Astrocyte (in vitro differentiated cells and primary cell): ENCODE data around the gene KRTAP20-1. TPM values are rescaled to one million over a fixed set of nuclear protein-coding genes. Genes with fewer than 3 reads are reported as not detected.

Experiments used
- DNase-seq: peaks from one replicate; pipeline ENCODE4 v3.0.0-alpha.2; 2010; ENCODE audit warnings: low read depth
- FAIRE-seq: peaks from 2 replicates; lab custom pipeline; 2011; peaks lifted over from hg19 to GRCh38; lab: Jason Lieb, UNC
- H2AFZ ChIP-seq: 2 replicates; pipeline ENCODE4 v1.6.0; 2012; ENCODE audit warnings: low read depth, low read length, inconsistent platforms
- H3K27ac ChIP-seq: 2 replicates; pipeline ENCODE4 v1.5.1; 2011; ENCODE audit warnings: low read depth, low read length, inconsistent platforms
- H3K27me3 ChIP-seq: 2 replicates; pipeline ENCODE4 v1.6.0; 2011; ENCODE audit warnings: low read length, inconsistent platforms; ENCODE audit not compliant: insufficient read depth
- H3K36me3 ChIP-seq: 2 replicates; pipeline ENCODE4 v1.5.1; 2011; ENCODE audit warnings: low read length, inconsistent platforms; ENCODE audit not compliant: insufficient read depth
- H3K4me1 ChIP-seq: 2 replicates; pipeline ENCODE4 v1.5.1; 2011; ENCODE audit warnings: low read length, inconsistent platforms; ENCODE audit not compliant: insufficient read depth
- H3K4me2 ChIP-seq: 2 replicates; pipeline ENCODE4 v1.6.0; 2012; ENCODE audit warnings: low read length, inconsistent platforms
- H3K4me3 ChIP-seq: 2 replicates; pipeline ENCODE4 v1.5.1; 2011; ENCODE audit warnings: low read depth, mild to moderate bottlenecking, low read length, inconsistent platforms; ENCODE audit not compliant: insufficient read depth
- H3K79me2 ChIP-seq: 2 replicates; pipeline ENCODE4 v1.6.0; 2012; ENCODE audit warnings: mild to moderate bottlenecking, low read length, inconsistent platforms; ENCODE audit not compliant: insufficient read depth
- H3K9ac ChIP-seq: 2 replicates; pipeline ENCODE4 v1.6.0; 2012; ENCODE audit warnings: mild to moderate bottlenecking, low read length, inconsistent platforms
- H3K9me3 ChIP-seq: 2 replicates; pipeline ENCODE4 v1.5.1; 2012; ENCODE audit warnings: low read depth, mild to moderate bottlenecking, low read length, inconsistent platforms; ENCODE audit not compliant: insufficient read depth
- H4K20me1 ChIP-seq: 2 replicates; pipeline ENCODE4 v1.6.0; 2012; ENCODE audit warnings: low read length, inconsistent platforms; ENCODE audit not compliant: insufficient read depth
- H3K27ac Mint-ChIP-seq: one replicate; pipeline ENCODE4 v1.8.0; 2021; ENCODE audit warnings: mild to moderate bottlenecking, mixed read lengths; ENCODE audit not compliant: unreplicated experiment
- H3K27me3 Mint-ChIP-seq: one replicate; pipeline ENCODE4 v1.8.0; 2021; ENCODE audit warnings: low read depth, mixed read lengths; ENCODE audit not compliant: unreplicated experiment
- H3K36me3 Mint-ChIP-seq: one replicate; pipeline ENCODE4 v1.8.0; 2021; ENCODE audit warnings: low read depth, mixed read lengths; ENCODE audit not compliant: unreplicated experiment
- H3K4me1 Mint-ChIP-seq: one replicate; pipeline ENCODE4 v1.8.0; 2021; ENCODE audit warnings: low read depth, mixed read lengths; ENCODE audit not compliant: unreplicated experiment
- H3K4me3 Mint-ChIP-seq: one replicate; pipeline ENCODE4 v1.8.0; 2021; ENCODE audit warnings: mild to moderate bottlenecking, moderate library complexity, mixed read lengths; ENCODE audit not compliant: unreplicated experiment
- H3K9me3 Mint-ChIP-seq: one replicate; pipeline ENCODE4 v1.8.0; 2021; ENCODE audit warnings: mild to moderate bottlenecking, mixed read lengths; ENCODE audit not compliant: unreplicated experiment
- EZH2 ChIP-seq: IDR thresholded peaks from 2 replicates; pipeline ENCODE4 v1.6.1; 2012; ENCODE audit warnings: mild to moderate bottlenecking, low read length, inconsistent platforms; ENCODE audit not compliant: insufficient read depth
- total RNA-seq: library from RNA; stranded (reverse); gene quantifications from 2 replicates; pipeline ENCODE4 v1.2.1, GENCODE V29; 2021
- TF ChIP-seq, protein P1 (sequence below): IDR thresholded peaks from 2 replicates; pipeline ENCODE4 v1.5.1; 2011; ENCODE audit warnings: low read depth, mild to moderate bottlenecking, inconsistent platforms, low read length, moderate library complexity; ENCODE audit not compliant: insufficient read depth

The KRTAP20-1 gene
- total RNA-seq, 1 donor from 2014 or later: not detected

DNA sequence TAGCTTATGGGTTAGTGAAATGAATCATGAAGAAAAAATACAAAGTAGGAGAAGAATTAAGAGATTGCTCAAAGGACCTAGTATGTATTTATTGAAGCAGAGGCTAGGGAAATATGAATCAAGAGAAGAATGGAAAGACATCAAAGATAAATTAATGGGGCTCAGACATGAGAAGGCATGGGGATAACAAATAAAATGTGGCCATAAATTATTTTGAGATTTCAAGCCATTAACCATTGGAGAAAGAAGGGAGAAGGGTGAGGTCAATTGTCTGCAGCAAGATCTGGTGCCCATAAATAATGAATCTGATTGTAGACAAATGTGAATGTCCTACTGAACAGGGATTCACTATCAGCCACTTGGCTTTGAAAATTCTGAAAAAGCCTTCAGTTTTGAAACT, 36.7 kb downstream of the KRTAP20-1 start:
- Mint-ChIP-seq H3K27ac (no peak overlapping the region), H3K36me3 (no peaks in the 10 kb centered on the region), H3K4me1 (peaks cover 6% of the 10 kb centered on the region), H3K27me3 (no peaks in the 10 kb centered on the region), H3K9me3 (no peaks in the 10 kb centered on the region), H3K4me3 (no peak overlapping the region)
- Histone ChIP-seq H4K20me1 (no peaks in the 10 kb centered on the region), H3K27ac (no peak overlapping the region), H2AFZ (no peak overlapping the region), H3K4me1 (no peaks in the 10 kb centered on the region), H3K4me2 (no peak overlapping the region), H3K27me3 (no peaks in the 10 kb centered on the region), H3K9me3 (no peaks in the 10 kb centered on the region), H3K4me3 (no peak overlapping the region), H3K9ac (no peak overlapping the region), H3K36me3 (no peaks in the 10 kb centered on the region), H3K79me2 (no peaks in the 10 kb centered on the region)
- TF ChIP-seq, protein P1, sequence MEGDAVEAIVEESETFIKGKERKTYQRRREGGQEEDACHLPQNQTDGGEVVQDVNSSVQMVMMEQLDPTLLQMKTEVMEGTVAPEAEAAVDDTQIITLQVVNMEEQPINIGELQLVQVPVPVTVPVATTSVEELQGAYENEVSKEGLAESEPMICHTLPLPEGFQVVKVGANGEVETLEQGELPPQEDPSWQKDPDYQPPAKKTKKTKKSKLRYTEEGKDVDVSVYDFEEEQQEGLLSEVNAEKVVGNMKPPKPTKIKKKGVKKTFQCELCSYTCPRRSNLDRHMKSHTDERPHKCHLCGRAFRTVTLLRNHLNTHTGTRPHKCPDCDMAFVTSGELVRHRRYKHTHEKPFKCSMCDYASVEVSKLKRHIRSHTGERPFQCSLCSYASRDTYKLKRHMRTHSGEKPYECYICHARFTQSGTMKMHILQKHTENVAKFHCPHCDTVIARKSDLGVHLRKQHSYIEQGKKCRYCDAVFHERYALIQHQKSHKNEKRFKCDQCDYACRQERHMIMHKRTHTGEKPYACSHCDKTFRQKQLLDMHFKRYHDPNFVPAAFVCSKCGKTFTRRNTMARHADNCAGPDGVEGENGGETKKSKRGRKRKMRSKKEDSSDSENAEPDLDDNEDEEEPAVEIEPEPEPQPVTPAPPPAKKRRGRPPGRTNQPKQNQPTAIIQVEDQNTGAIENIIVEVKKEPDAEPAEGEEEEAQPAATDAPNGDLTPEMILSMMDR: no peak
- TF ChIP-seq EZH2: no peak
- DNase-seq (no peak), FAIRE-seq (no peak)

Other genes with a start within 250 kb of the KRTAP20-1 start
- gene KRTAP13-2, start 244.2 kb upstream of the KRTAP20-1 start, total RNA-seq: not detected in 2 replicates
- not detected in 2 replicates for gene KRTAP13-1, start 220.4 kb upstream of the KRTAP20-1 start, total RNA-seq
- gene KRTAP13-3, start 190.5 kb upstream of the KRTAP20-1 start, total RNA-seq: not detected in 2 replicates
- not detected in 2 replicates for gene KRTAP13-4, start 186.2 kb upstream of the KRTAP20-1 start, total RNA-seq
- gene KRTAP15-1, start 176.2 kb upstream of the KRTAP20-1 start, total RNA-seq: not detected in 2 replicates
- gene KRTAP19-1, start 136.1 kb upstream of the KRTAP20-1 start, total RNA-seq: not detected in 2 replicates
- gene KRTAP19-2, start 129.0 kb upstream of the KRTAP20-1 start, total RNA-seq: not detected in 2 replicates
- not detected in 2 replicates for gene KRTAP19-3, start 124.4 kb upstream of the KRTAP20-1 start, total RNA-seq
- not detected in 2 replicates for gene KRTAP19-4, start 119.3 kb upstream of the KRTAP20-1 start, total RNA-seq
- gene KRTAP19-5, start 114.3 kb upstream of the KRTAP20-1 start, total RNA-seq: not detected in 2 replicates
- not detected in 2 replicates for gene KRTAP19-6, start 74.6 kb upstream of the KRTAP20-1 start, total RNA-seq
- gene KRTAP19-7, start 55.1 kb upstream of the KRTAP20-1 start, total RNA-seq: not detected in 2 replicates
- gene KRTAP22-2, start 26.0 kb upstream of the KRTAP20-1 start, total RNA-seq: not detected in 2 replicates
- not detected in 2 replicates for gene KRTAP6-3, start 24.0 kb upstream of the KRTAP20-1 start, total RNA-seq
- gene KRTAP6-2, start 17.5 kb upstream of the KRTAP20-1 start, total RNA-seq: not detected in 2 replicates
- not detected in 2 replicates for gene KRTAP22-1, start 15.3 kb upstream of the KRTAP20-1 start, total RNA-seq
- gene KRTAP6-1, start 2.5 kb upstream of the KRTAP20-1 start, total RNA-seq: not detected in 2 replicates
- not detected in 2 replicates for gene KRTAP20-4, start 4.2 kb downstream of the KRTAP20-1 start, total RNA-seq
- gene KRTAP20-2, start 18.8 kb downstream of the KRTAP20-1 start, total RNA-seq: not detected in 2 replicates
- gene KRTAP20-3, start 26.4 kb downstream of the KRTAP20-1 start, total RNA-seq: not detected in 2 replicates
- not detected in 2 replicates for gene KRTAP21-3, start 102.4 kb downstream of the KRTAP20-1 start, total RNA-seq
- not detected in 2 replicates for gene KRTAP21-2, start 130.8 kb downstream of the KRTAP20-1 start, total RNA-seq
- not detected in 2 replicates for gene KRTAP21-1, start 139.0 kb downstream of the KRTAP20-1 start, total RNA-seq
- not detected in 2 replicates for gene KRTAP8-1, start 196.8 kb downstream of the KRTAP20-1 start, total RNA-seq
- not detected in 2 replicates for gene KRTAP7-1, start 213.3 kb downstream of the KRTAP20-1 start, total RNA-seq